GM10847 (cell line): Measurements from ENCODE around the gene MAP2K2.

Experiments used
- POLR2A ChIP-seq: IDR thresholded peaks from 2 replicates; pipeline ENCODE4 v1.6.1; 2011; ENCODE audit not compliant: insufficient read length; ENCODE audit errors: extremely low read depth

MAP2K2 gene

DNA sequence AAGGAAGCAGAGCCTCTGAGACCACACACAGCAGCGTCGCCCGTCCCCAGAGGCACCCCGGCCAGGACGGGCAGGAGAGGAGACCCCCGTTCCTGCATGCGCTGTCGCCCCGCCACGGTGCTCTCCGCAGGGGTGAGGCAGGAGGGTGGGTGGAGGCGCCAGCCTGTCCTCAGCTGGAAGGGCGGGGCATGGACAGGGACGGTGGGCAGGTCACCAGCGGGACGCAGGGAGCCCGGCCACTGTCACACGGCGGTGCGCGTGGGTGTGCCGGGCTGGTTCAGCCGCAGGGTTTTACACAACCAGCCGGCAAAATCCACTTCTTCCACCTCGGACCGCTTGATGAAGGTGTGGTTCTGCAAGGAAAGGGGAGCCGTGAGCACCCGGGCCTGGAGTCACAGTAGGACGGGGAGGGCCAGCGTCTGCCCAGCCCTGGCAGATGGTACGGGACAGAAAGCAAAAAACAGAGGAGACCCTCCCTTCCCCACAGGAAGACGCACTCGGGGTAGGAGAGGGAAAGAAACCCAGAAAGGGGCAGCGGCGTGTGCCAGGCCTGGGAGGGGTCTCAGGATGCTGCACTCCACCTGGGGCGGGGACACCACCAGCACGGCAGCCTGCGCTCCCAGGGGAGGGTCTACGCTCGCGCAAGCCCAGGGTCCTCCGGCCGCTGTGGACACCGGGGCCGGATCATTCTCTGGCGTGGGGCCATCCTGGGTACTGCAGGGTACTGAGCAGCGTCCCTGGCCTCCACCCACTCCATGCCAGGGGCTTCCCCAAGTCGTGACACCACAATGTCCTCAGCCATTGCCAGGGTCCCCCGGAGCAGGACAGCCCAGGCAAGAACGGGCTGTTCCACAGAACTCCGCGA is 33.3 kb downstream of the MAP2K2 start:
- no peak for TF ChIP-seq POLR2A

DNA sequence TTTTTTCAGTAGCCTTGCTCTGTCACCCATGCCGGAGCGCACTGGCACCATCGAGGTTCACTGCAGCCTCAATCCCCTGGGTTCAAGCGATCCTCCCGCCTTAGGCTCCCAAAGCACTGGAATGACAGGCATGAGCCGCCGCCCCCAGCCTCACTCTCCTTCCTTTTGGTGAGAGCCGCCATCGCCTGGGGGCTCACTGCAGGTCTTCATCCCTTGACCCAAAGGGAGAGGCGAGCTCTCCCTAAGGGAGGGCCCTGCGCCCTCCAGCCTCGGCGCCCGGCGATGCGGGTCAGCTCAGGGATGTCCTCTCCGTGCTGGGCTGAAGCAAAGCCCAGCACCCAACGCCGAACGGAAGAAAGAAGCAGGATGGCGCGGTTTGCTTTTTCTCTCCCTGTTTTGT is 34.0 kb downstream of the MAP2K2 start:
- TF ChIP-seq POLR2A: no peak

DNA sequence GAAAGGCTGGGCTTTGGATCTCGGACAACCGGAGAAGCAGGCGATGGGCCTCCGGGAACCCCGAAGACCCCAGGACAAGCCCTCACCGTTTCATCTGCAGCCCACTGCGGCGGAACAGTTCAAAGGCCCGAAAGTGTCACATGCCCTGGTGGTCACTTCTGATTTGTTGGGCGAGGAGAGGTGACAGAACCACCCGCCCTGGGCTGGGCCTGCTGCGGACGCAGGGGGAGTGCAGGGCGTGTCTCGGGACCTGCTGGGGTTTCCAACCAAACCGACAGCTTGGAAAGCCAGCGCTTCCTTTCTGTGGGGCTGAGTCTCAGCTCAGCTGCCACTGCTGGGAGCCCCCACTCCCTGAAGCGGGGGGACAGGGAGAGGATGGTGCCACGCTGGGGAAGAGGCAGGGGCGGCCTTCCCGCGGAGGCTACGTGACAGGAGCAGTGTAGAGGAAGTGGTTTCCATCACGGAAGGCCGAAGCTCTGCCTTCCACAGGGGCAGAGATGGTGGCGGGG is 34.5 kb downstream of the MAP2K2 start:
- TF ChIP-seq POLR2A: no peak

DNA sequence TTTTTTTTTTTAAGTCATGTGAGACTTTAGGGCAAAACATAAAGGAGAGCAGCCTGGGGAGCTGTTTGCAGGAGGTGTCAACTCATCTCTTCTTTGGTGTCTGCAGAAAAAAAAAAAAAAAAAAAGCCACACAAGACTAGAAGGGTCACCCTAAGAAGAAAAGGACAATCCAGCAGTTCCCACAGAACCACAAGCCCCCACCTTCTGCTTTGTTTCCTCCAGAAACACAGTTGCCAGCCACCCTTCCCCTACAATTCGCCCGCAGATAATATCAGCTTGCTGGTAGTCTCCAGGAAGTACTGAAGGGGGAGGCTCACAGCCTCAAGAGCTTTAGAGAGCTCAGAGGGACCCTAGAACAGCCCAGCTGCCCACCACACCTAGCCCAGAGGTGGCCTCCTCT is 34.9 kb downstream of the MAP2K2 start:
- no peak for TF ChIP-seq POLR2A

DNA sequence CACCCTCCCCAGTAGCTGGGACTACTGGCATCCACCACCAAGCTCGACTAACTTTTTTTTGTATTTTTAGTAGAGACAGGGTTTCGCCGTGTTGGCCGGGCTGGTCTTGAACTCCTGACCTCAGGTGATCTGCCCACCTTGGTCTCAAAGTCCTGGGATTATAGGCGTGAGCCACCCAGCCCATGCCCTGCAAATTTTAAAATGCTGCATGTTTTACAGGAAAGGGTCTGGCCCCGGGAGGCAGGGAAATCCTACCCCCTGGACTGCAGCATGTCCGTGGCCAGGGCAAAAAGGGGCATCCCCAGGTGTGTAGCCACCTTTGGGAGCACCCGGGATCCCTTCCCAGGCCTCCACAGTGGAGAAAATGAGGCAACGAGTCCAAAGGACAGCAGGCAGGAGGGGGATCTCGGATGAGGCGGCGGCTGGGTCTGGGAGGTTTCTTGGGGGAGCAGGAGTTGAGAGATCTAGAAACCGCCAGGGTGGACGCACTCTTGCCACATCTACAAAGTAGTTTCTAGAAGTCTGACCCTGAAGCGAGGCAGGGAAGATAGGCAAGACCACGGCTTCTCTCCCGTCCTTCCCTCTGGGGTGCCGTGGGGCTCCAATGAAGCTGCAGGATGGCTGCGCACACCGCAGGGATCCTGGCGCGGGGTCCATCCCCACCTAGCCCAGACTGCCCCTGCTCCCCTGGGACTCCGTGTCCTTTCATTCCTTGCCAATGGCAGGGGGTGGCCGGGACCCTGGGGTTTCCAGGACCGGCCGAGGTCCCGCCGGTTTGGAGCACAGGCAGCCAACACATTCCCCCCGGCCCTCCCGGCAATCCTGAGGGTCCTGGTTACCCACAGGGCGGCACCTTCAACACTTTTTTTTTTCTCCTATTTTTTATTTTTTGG is 35.9 kb downstream of the MAP2K2 start:
- TF ChIP-seq POLR2A: no peak

DNA sequence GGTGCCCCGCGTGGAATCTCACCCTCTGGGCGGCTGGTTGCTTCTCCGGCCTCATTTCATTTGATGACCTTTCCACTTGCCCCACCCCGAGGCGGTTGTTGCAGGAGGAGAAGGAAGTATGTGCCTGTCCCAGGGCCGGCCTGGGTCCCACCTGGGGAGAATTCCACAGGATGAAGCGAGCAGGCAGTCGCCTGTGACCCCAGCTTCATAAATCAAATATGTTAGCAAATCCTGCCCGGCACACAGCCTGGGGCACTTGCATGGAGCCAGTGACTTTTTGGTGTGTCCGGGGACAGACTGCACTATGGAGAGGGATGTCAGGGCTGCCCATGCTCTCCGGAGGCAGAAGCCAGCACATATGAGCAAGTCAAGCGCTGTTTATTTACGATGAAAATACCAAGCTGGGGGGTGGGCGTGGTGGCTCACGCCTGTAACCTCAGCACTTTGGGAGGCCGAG is 37.5 kb downstream of the MAP2K2 start:
- no peak for TF ChIP-seq POLR2A

DNA sequence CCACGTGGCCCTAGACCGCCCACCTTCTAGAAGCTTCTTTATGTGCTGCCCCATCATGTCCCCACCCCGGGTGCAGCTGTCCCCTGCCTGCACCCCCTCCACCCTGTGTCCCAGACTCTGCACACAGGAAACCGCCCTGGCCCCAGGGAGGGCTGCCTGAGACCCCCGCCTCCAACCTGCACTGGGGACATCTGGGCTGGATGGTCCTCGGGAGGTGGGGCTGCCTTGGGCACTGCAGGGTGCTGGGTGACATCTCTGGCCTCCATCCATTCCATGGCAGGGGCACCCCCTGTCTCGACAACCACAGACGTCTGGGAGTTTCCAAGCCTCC is 39.4 kb downstream of the MAP2K2 start:
- TF ChIP-seq POLR2A: no peak

DNA sequence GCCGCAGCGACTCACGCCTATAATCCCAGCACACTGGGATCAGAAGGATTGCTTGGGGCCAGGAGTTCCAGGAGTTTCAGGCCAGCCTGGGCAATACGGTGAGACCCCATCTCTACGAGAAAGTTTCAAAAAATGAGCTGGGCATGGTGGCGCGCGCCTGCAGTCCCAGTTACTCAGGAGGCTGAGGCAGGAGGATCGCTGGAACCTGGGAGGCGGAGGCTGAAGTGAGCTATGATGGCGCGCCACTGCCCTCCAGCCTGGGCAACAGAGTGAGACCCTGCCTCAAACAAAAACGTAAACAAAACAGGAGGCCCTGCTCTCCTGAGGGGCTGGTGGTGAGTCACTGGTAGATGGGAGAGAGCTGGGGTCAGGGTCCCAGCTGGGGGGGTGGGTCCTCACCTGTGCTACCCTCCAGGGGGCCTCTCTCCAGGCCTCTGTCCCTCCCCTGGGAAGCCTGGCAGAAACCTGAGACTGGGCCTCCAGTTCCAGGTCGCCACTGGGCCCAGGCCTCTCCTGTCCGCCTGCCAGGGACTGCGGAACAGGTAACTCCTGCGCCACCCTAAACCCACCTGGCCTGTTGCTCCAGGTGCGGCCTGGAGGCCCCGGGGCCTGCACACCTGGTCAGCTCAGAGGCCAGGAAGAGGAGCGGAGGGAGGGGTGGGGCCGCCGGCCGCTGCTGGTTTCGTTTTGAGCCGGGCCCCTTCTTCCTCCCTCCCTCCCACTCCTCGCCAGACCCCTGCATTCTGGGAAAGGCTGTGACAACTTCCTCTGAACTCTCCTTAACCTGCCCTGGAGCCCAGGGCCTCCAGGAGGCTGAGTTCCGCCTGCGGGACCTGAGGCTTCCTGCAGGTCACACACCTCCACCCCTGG is 40.0 kb downstream of the MAP2K2 start:
- TF ChIP-seq POLR2A: no peak

DNA sequence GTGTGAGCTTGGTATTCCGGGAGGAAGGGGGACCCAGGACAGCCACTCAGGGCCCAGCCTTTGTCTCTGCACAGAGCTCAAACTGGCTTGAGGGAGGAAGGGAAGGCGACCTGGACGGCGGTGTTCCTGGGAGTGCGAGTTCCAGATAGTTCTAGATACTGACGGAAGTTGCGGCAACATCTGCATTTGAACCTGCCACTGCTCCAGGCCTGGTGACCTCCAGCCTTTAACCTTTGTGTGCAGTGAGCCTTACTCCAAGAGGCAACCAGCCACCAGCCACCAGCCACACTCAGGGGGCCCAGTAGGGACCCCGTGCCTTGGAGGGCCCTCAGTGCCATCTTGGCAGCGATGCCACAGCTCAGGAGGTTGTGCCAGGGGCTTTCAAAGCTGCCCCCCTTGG is 41.8 kb downstream of the MAP2K2 start:
- no peak for TF ChIP-seq POLR2A

DNA sequence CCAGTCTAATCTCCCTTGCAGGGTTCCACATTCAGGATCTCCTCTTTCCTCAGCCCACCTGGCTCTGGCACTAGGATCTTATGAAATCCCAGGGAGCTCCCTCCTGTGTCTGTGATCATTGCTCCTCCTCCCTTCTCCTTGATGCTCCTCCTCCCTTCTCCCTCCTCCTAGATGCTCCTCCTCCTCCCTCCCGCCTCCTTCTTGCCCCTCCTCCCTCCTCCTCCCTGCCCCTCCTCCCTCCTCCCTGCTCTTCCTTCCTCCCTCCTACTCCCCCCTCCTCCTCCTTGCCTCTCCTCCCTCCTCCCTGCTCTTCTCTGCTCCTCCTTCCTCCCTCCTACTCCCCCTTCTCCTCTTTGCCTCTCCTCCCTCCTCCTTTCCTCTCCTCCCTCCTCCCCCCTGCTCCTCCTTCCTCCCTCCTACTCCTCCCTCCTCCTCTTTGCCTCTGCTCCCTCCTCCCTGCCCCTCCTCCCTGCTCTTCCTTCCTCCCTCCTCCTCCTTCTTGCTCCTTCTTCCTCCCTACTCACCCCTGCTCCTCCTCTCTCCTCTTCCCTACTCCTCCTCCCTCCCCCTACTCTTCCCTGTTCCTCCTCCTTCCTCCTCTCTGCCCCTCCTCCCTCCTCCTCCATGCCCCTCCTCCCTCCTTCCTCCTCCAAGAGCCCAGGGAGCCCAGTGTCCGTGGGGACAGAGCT is 42.3 kb downstream of the MAP2K2 start:
- TF ChIP-seq POLR2A: no peak

DNA sequence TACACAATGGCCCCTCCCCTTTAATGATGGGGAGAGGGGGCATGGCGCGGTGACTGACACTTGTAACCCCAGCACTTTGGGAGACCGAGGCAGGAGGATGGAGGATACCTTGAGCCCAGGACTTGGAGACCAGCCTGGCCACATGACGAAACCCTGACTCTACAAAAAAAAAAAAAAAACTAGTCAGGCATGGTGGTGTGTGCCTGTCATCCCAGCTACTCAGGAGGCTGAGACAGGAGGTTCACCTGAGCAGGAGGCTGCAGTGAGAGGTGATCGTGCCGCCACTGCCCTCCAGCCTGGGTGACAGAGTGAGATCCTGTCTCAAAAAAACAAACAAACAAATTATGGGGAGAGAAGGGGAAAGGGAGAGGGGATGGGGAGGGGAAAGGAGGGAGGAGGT is 43.4 kb downstream of the MAP2K2 start:
- TF ChIP-seq POLR2A: no peak

DNA sequence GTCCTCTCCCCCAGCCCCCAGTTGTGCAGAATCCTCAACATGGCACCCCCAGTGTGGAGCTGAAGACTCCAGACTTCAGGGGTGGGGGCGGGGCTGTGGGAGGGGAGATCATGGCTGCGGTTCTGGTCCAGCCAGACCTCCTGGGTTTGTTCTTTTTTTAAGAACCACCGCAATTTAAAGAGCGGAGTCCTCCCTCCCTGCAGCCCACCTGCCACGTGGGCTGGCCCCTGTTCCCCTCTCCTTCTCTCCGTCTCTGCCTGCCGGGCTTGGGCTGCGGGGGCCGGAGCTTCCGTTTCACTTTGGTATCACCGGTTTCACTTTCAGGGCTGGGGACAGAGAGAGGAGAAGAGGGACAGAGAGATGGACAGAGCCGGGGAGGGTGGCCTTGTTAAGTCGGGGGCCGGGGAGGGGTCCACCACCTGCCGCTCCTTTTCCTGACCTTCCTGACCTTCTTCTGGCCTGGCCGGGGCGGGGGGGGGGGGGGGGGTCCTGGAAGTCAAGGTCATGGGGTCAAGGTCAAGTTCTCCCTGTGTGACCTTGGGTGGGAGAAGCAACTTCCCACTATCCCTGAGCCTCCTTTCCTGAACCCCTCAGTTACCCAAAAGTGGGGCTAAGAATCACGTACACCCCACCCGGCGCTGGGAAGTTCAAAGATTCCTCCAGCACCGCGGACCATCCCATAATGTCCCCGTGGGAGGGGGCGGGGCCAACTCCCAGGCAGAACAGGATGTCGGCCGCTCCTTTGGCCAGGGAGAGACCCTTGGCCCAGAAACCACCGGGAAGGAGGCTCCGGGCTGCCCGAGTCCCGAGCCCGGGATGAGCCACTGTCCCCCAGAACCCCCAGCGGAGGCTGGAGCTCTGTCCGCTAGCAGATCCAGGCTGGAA is 45.9 kb downstream of the MAP2K2 start:
- peak; percentile 45 for TF ChIP-seq POLR2A

DNA sequence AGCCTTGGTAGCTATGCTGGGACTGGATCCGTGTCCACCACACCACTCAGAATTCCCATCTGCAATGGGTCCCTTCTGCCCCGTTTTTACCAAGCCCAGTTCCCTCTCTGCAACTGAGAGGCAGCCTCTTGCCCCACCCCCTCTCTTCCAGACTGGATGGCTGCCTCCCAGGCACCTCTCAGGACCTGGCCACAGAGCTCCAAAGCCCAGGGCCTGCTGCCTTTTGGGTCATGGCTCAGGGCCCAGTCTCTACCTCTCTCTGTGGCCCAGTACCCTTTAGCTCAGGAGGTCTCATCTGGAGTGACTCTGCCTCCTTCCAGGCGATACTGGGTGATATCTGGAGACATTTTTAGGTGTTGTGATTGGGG is 46.9 kb downstream of the MAP2K2 start:
- no peak for TF ChIP-seq POLR2A

DNA sequence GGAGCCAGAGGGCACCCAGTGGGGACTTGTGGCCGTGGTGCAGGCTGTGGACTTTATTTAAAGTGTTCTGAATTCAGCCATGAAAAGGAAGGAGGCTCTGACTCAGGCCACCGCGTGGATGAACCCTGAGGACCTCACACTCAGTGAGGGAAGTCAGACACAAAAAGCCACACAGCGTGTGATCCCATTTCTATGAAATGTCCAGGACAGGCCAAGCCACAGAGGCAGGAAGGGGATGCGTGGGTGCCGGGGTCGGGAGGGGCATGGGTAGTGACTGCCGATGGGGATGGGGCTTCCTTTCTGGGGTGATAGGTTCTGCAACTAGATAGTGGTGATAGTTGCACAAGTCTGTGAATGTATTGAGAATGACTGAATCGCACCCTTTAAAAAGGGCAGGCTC is 48.5 kb downstream of the MAP2K2 start:
- no peak for TF ChIP-seq POLR2A
